GM12874 (cell line): ENCODE measurements around the gene ATP4A.

Source experiments
- CTCF ChIP-seq: IDR thresholded peaks from 2 replicates; pipeline ENCODE4 v1.5.1; 2011; ENCODE audit warnings: low read depth, mild to moderate bottlenecking, control low read depth, low read length, moderate library complexity; ENCODE audit not compliant: insufficient read depth

The ATP4A gene

GRCh38 chr19:35524181-35524837, 39.1 kb downstream of the ATP4A start:
- TF ChIP-seq CTCF, result no peak

- TF ChIP-seq CTCF, result no peak
Measured at GRCh38 chr19:35522745-35523327, 40.6 kb downstream of the ATP4A start.

- no peak for TF ChIP-seq CTCF
Measured at GRCh38 chr19:35521124-35521743, 42.2 kb downstream of the ATP4A start.

GRCh38 chr19:35519291-35519690, 44.2 kb downstream of the ATP4A start:
- no peak for TF ChIP-seq CTCF

- TF ChIP-seq CTCF, result no peak
Measured at GRCh38 chr19:35518313-35518712, 45.1 kb downstream of the ATP4A start.

GRCh38 chr19:35517342-35517741, 46.1 kb downstream of the ATP4A start:
- no peak for TF ChIP-seq CTCF

GRCh38 chr19:35516310-35516709, 47.1 kb downstream of the ATP4A start:
- TF ChIP-seq CTCF, result no peak
